Smooth muscle cell (in vitro differentiated cells): ENCODE measurements around the gene SLC29A1. TPM values are rescaled to one million over a fixed set of nuclear protein-coding genes. Genes with fewer than 3 reads are reported as not detected.

ENCODE experiments used
- DNase-seq: peaks from one replicate; lab custom pipeline; 2025; ENCODE audit not compliant: unreplicated experiment; lab: John Stamatoyannopoulos, UW
- H2AFZ ChIP-seq: fragments of 200-600 bp; sonication (generic); 2 replicates; pipeline ENCODE4 v1.6.0; 2016; ENCODE audit warnings: antibody characterized with exemption, low read depth, mild to moderate bottlenecking
- H3F3A ChIP-seq: fragments of 200-600 bp; sonication (generic); 2 replicates; pipeline ENCODE4 v1.6.0; 2017; ENCODE audit warnings: antibody characterized with exemption, low read depth
- H3K27ac ChIP-seq: fragments of 200-600 bp; sonication (generic); 2 replicates; pipeline ENCODE4 v1.5.1; 2016; ENCODE audit warnings: low read depth, mild to moderate bottlenecking
- H3K27me3 ChIP-seq: fragments of 200-600 bp; sonication (generic); 2 replicates; pipeline ENCODE4 v1.6.1; 2016; ENCODE audit warnings: low read depth, mild to moderate bottlenecking
- H3K36me3 ChIP-seq: fragments of 200-600 bp; sonication (generic); 2 replicates; pipeline ENCODE4 v1.5.1; 2016; ENCODE audit warnings: low read depth
- H3K4me1 ChIP-seq: fragments of 200-600 bp; sonication (generic); 2 replicates; pipeline ENCODE4 v1.5.1; 2016; ENCODE audit warnings: low read depth
- H3K4me2 ChIP-seq: fragments of 200-600 bp; sonication (generic); 2 replicates; pipeline ENCODE4 v1.6.0; 2016; ENCODE audit warnings: mild to moderate bottlenecking
- H3K4me3 ChIP-seq: fragments of 200-600 bp; sonication (generic); 2 replicates; pipeline ENCODE4 v1.5.1; 2016; ENCODE audit warnings: mild to moderate bottlenecking
- H3K79me2 ChIP-seq: fragments of 200-600 bp; sonication (generic); 2 replicates; pipeline ENCODE4 v1.6.0; 2016; ENCODE audit warnings: low read depth, mild to moderate bottlenecking
- H3K9ac ChIP-seq: fragments of 200-600 bp; sonication (generic); 2 replicates; pipeline ENCODE4 v1.6.0; 2016; ENCODE audit warnings: low read depth
- H3K9me3 ChIP-seq: fragments of 200-600 bp; sonication (generic); replicated peaks from 2 replicates; pipeline ENCODE4 v1.5.1; 2016; ENCODE audit warnings: low read depth
- H4K20me1 ChIP-seq: fragments of 200-600 bp; sonication (generic); 2 replicates; pipeline ENCODE4 v1.6.0; 2016; ENCODE audit warnings: low read depth
- CTCF ChIP-seq: fragments of 200-600 bp; sonication (generic); IDR thresholded peaks from 2 replicates; pipeline ENCODE4 v1.5.1; 2017; ENCODE audit warnings: borderline replicate concordance, mild to moderate bottlenecking, antibody characterized with exemption; ENCODE audit not compliant: insufficient read depth, poor library complexity, severe bottlenecking
- WGBS: methylation state at CpG from one replicate; pipeline ENCODE4 v1.1.7; 2016; ENCODE audit warnings: low lambda C conversion rate; 5-methylcytosine and 5-hydroxymethylcytosine counted together
- polyA plus RNA-seq: library from polyadenylated mRNA; unstranded; fragments of >200 nt; fragmentation: Nextera tagmentation; extraction: Ambion mirVana; gene quantifications from 2 replicates; pipeline ENCODE4 v1.2.1, GENCODE V29; 2016
- total RNA-seq: library from RNA; depleted of rRNA; stranded (reverse); fragments of >200 nt; gene quantifications from 2 replicates; pipeline ENCODE4 v1.2.3, GENCODE V29; 2014

The SLC29A1 gene
- total and polyA plus RNA-seq, 2 experiments from 2014 or later, result 7.4 to 8.0 TPM

GRCh38 chr6:44222486-44223318 lies 693 bp upstream of the SLC29A1 start:
- H3K4me3 ChIP-seq, result peak overlapping the region; percentile 57
- H2AFZ ChIP-seq, result peak overlapping the region; percentile 54
- H3K79me2 ChIP-seq, result no peaks in the 10 kb centered on the region
- H3K9ac ChIP-seq, result no peak overlapping the region
- H4K20me1 ChIP-seq, result no peaks in the 10 kb centered on the region
- 21% methylated on average over 19 of the region's 26 CpGs for WGBS
- H3K27ac ChIP-seq, result no peak overlapping the region
- H3K4me2 ChIP-seq, result peak overlapping the region; percentile 96
- H3K36me3 ChIP-seq, result no peaks in the 10 kb centered on the region
- H3K27me3 ChIP-seq, result no peaks in the 10 kb centered on the region
- peaks cover 9% of the 10 kb centered on the region for H3F3A ChIP-seq
- no peak for TF ChIP-seq CTCF
- DNase-seq, result no peak
- H3K9me3 ChIP-seq, result no peaks in the 10 kb centered on the region
- peaks cover 48% of the 10 kb centered on the region for H3K4me1 ChIP-seq

- WGBS, result 12% methylated on average over 15 of the region's 18 CpGs
- no peak for DNase-seq
- Histone ChIP-seq H3K9ac (no peak overlapping the region), H3K36me3 (no peaks in the 10 kb centered on the region), H3K79me2 (no peaks in the 10 kb centered on the region), H3K4me2 (peak overlapping the region; percentile 96), H3K9me3 (no peaks in the 10 kb centered on the region), H3F3A (peaks cover 6% of the 10 kb centered on the region), H2AFZ (peak overlapping the region; percentile 63), H3K27me3 (no peaks in the 10 kb centered on the region), H3K4me1 (peaks cover 34% of the 10 kb centered on the region), H3K27ac (no peak overlapping the region), H3K4me3 (peak overlapping the region; percentile 57), H4K20me1 (no peaks in the 10 kb centered on the region)
- no peak for TF ChIP-seq CTCF
These were observed 902 bp downstream of the SLC29A1 start for GRCh38 chr6:44224029-44224964.

- Histone ChIP-seq H3K36me3 (no peaks in the 10 kb centered on the region), H3K9me3 (no peaks in the 10 kb centered on the region), H4K20me1 (no peaks in the 10 kb centered on the region), H3K4me2 (no peak overlapping the region), H3F3A (peaks cover 6% of the 10 kb centered on the region), H3K27me3 (no peaks in the 10 kb centered on the region), H2AFZ (no peak overlapping the region), H3K27ac (no peak overlapping the region), H3K4me1 (peaks cover 34% of the 10 kb centered on the region), H3K4me3 (no peak overlapping the region), H3K9ac (no peak overlapping the region), H3K79me2 (no peaks in the 10 kb centered on the region)
- no peak for TF ChIP-seq CTCF
- 91% methylated on average over 4 of the region's 4 CpGs for WGBS
- no peak for DNase-seq
These were observed 1.5 kb downstream of the SLC29A1 start for GRCh38 chr6:44224965-44225305.
